ENCODE results near the gene DHRS9.
"Not testable (repeated sequence)": the region's sequence is repeated elsewhere in the genome, so short reads cannot be mapped to it uniquely, and the experiment has no call there.

DHRS9 gene

DNA sequence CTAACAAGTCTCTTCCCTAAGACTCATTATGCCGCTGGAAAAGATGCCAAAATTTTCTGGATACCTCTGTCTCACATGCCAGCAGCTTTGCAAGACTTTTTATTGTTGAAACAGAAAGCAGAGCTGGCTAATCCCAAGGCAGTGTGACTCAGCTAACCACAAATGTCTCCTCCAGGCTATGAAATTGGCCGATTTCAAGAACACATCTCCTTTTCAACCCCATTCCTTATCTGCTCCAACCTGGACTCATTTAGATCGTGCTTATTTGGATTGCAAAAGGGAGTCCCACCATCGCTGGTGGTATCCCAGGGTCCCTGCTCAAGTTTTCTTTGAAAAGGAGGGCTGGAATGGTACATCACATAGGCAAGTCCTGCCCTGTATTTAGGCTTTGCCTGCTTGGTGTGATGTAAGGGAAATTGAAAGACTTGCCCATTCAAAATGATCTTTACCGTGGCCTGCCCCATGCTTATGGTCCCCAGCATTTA is 26.3 kb downstream of the DHRS9 start:
- DNase-seq (ENCODE audit: low spot score): no peak

- DNase-seq (ENCODE audit: low spot score): no peak
Observed at GRCh38 chr2:169104848-169105247, 35.5 kb downstream of the DHRS9 start.

DNA sequence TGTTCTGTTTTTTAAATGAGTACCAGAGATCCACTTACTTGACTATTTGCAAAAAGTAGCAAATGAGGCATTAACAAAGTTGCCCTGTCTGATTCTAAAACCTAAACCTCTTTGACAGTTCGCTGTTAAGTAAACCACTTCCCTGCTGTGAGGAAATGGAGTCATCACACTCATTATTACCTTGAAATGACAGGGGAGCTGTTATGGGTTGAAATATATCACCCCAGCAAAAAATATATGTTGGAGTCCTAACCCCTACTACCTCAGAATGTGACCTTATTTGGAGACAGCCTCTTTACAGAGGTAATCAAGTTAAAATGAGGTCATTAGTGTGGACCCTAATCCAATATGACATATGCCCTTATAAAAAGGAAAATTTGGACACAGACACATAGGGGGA is 36.1 kb downstream of the DHRS9 start:
- no peak for DNase-seq (ENCODE audit: low spot score)

- no peak for DNase-seq (ENCODE audit: low spot score)
Observed at GRCh38 chr2:169106134-169106533, 36.8 kb downstream of the DHRS9 start.

GRCh38 chr2:169106563-169107545 is 37.5 kb downstream of the DHRS9 start:
- no peak for DNase-seq (ENCODE audit: low spot score)

DNA sequence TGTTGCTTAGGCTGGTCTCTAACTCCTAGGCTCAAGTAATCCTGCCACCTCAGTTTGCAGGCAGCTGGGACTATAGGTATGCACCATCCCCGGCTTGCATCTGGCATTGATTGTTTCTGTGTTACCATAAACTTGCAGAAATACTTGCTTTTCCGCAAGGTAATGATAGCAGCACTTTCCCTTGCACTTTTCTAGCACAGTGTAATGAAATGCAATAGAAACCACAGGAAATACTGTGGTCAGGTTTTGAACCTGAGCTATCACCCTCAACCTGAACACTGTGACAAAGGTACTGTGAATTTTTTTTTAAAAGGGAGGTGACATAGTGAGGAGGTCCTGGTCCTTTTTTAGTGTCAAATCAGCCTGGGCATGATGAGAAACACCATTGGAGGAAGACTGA is 38.3 kb downstream of the DHRS9 start:
- no peak for DNase-seq (ENCODE audit: low spot score)

DNA sequence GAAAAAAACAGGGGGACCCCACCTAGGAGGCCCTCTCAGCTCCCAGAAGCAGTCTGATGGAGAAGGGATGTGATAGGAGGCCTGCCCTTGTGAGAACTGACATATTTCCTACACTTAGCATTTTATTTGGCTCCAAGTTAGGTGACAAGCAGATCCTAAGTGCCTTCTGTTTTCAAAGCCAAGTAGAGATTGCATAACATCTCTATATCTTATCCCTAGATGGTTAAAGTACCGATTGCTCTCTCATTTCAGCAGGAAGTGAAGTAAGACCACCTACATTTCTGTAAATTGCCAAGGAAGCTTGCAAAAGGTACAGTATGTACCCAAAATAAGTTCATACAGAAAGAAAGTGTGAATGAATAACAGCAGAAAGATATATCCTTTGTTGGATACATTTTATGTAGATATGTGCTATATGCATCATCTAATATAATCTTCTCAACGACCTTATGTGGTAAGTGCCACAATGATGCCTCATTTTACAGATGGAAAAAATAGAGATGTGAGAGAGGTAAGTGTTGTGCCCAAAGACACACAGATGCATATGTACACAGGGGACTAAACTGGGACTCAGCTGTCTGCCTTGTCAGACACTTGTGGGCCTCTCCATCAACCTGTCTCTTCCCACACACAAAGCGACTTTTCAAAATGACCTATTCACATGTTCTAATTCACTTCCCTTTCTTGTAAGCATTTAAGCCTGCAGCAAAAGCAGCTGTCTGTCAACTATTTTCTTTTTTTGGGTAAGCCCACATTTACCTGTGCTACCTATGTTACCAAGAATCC is 38.9 kb downstream of the DHRS9 start:
- no peak for DNase-seq (ENCODE audit: low spot score)

DNA sequence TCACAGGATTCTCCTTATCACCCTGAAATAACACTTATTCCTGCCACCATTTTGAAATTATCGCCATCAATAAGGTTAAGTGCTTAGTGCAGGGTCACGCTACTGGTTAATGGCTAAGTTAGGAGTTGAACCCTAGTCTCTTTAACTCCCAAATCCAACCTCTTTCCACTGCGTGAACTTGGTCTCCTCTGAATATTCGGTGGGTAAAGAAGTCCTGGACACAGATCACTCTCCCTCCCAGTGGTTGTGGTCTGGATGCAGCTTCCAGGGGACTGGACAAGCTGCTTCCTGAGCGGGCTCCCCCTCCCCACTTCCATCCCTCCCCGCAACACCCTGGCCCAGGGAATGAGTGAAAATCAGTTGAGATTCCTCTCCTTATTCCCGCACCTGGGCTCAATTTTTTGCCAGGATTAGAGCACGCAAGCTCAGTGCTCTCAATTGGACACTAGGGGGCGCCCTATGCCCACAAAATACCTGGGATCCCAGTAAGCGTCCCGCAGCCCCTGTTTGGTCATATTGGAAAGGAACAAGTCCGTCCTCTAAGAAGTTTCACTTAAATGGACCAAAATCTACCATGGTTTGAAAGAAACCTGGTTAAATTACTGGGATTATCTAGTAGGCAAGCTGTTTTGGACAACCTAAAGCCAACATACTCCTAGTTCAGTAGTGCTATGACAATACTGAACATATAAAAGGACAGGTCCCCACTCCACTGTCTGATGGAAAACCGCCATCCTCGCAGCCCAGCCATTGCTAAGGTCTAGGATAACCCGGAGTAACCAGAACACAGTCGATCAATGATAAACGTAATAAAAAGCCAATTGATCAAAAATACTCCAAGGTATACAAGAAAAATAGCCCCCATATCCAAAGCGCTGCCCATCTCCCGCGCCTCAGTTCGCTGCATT is 40.4 kb downstream of the DHRS9 start:
- peak; percentile 70 for DNase-seq (ENCODE audit: low spot score)

DNA sequence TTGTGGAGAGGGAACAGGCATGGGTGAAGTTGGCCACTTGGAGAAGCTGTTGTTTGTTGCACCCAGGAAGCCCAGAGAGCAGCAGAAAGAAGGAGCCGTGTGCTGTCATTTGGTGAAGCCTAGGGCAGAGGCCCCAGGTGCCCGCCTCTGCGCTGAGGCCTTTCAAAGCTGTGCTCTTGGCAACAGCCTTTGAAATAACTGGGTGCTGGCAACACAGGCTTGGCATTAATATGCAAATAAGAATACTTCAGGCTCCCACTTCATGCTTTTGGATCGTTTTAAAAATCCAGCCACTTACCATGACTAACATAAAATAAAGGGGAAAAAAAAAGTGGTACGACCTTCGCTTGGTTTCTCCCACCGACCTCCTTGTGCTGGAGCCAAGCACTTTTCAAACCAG is 41.1 kb downstream of the DHRS9 start:
- no peak for DNase-seq (ENCODE audit: low spot score)

DNA sequence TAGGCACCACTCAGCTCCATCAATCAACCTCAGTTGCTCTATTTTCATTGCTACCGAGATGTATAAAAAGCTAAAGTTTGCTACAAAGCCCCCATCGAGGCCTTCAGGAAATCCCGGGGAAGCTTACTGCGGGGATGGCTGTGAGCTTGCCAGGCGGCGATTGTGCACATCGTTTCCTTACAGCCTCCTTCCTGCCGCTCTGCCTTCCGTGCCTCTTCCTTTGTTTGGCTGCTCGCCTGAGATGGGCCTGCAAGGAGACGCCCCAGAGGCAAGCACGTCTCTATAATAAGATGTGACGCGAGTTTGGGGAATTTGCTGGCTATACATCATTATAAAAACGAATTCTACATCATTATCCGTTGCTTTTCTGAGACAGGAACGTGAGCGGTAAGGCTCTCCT is 41.6 kb downstream of the DHRS9 start:
- DNase-seq (ENCODE audit: low spot score): no peak

DNA sequence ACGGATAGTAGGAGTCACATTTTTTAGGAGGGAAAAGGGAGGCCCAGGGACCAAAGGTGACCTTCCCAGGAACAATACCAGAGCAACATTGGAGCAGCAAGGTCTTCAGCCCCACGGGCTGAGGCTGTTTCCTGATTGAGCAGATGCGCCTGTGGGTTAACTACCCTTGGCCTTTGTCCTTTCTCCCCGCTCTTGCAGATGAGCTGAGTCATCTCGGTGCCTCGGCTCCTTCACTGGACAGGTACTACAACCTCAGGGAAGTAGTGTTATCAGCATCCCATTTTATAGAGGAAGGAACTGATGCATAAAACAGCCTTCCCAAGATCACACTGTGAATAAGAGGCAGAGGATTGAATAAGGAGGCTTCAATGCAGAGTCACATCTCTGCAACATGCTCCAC is 43.5 kb downstream of the DHRS9 start:
- no peak for DNase-seq (ENCODE audit: low spot score)

- DNase-seq (ENCODE audit: low spot score): no peak
Observed at GRCh38 chr2:169114056-169114455, 44.7 kb downstream of the DHRS9 start.

- DNase-seq (ENCODE audit: low spot score): no peak
Observed at GRCh38 chr2:169116327-169116726, 47.0 kb downstream of the DHRS9 start.

DNA sequence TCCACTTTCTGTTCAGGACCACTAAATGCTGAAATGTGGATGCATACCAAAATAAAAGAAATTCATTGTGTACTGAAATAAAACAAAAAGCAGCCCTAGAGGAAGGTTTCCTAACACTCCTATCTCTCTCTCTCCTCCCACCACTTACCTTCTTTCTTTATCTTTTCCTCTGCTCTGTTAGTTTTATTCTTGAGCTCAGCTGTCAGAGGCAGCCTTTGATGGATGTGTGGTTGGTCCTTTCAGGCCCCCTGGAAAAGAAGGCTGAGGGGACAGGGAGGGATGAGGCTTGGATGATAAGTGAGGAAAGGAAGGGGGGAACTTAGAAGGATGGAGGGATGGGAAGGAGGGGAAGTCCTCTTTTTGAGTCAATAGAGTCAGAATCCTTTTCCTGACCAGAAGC is 47.6 kb downstream of the DHRS9 start:
- no peak for DNase-seq (ENCODE audit: low spot score)

DNA sequence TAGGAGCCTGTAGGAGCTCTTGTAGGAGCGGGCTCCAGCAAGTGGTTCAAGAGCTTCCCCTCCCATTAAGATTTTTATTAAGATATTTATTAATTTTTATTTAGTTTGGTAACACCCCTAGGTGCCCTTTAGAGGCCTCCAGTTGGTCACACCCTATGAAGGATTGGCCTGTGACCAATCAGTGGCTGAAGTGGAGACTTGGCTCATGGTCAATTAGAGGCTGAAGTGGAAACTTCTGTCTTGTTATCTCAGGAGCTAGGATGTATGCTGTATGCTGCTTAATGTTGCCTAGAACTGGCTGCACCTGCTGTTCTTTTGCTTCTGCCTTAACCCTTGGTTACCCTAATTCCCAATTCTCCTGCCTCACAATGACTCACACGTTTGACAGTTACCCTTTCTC is 48.7 kb downstream of the DHRS9 start:
- no peak for DNase-seq (ENCODE audit: low spot score)

- no peak for DNase-seq (ENCODE audit: low spot score)
Observed at GRCh38 chr2:169119123-169119760, 49.9 kb downstream of the DHRS9 start.

DNA sequence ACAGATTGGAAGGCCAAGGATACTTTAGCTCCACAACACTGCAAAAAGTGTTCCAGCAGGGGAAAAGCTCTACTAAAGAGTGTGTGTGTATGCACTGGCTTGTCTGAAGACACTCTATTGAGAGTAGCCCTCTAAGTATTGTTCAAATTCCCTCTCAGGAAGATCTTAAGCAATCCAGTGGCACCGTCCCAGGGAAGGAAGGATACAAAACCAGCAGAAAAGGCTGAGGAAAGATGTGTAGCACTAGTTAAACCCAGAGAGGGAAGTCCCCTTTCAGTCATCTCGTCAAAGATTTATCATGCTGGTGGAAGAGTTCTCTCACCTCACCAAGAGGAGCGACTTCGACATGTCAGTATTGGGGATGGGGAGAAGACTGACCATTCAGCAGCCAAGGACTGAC is 50.5 kb downstream of the DHRS9 start:
- no peak for DNase-seq (ENCODE audit: low spot score)

GRCh38 chr2:169129703-169130243 is 60.4 kb downstream of the DHRS9 start:
- no peak for DNase-seq (ENCODE audit: low spot score)

DNA sequence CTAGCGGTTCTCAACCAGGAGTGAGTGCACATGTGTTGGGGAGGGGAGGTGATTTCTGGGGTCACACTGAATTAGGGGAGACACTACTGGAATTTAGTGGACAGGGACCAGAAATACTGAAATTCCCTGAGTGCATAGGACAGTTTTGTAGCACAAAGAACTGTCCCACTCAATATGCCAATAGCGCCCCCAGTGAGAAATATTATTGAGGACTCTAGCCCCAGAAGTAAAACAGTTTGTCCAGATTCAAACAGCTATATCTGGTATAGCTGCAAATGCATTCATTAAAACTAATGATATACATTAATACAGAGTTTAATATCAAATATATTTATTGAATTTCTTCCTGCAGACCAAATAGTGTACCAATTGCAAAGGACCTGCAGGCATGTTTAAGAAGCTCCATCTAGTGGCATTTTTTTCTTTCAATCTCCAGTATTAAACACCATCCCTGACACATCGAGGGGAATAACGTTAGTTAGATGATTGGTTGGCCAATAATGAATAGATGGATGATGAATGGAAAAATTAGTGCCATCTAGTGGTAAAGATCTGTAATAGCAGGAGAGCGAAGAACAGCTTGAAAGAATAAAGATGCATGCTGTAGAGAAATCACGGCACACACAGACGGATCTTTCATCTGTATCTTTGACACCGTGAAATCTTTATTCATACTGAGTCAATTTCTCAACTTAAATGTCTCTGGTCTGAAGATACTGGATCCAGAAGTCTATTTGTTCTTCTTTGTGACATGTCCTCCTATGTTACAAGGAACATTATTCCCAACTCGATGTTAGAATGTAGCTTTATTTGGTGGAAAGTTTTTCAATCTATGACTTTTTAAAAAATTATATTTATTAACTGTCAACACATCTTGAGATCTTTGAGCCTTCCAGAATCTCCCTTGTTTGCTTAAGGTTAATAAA is 62.5 kb downstream of the DHRS9 start:
- peak; percentile 23 for DNase-seq (ENCODE audit: low spot score)

DNA sequence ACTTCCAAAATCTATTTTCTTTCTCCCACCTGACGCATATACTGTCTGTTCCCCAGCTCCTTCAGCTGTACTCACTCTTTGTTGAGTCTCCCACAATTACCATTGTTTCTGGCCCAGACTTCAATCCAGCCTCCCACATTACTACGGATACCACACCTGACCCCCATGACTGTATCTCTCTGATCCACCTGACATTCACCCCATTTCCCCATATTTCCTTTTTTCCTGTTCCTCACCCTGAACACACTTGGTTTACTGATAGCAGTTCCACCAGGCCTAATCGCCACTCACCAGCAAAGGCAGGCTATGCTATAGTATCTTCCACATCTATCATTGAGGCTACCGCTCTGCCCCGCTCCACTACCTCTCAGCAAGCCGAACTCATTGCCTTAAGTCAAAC is 64.9 kb downstream of the DHRS9 start:
- DNase-seq (ENCODE audit: low spot score): not testable (repeated sequence)
